HG03565 (cell line): ENCODE data around the gene ENPP7.

ENCODE experiments used
- ATAC-seq: cut with Tn5 transposase; IDR thresholded peaks from one replicate; pipeline ENCODE4 v1.9.1; 2021; ENCODE audit warnings: mild to moderate bottlenecking, moderate library complexity; ENCODE audit not compliant: unreplicated experiment

Gene ENPP7

DNA sequence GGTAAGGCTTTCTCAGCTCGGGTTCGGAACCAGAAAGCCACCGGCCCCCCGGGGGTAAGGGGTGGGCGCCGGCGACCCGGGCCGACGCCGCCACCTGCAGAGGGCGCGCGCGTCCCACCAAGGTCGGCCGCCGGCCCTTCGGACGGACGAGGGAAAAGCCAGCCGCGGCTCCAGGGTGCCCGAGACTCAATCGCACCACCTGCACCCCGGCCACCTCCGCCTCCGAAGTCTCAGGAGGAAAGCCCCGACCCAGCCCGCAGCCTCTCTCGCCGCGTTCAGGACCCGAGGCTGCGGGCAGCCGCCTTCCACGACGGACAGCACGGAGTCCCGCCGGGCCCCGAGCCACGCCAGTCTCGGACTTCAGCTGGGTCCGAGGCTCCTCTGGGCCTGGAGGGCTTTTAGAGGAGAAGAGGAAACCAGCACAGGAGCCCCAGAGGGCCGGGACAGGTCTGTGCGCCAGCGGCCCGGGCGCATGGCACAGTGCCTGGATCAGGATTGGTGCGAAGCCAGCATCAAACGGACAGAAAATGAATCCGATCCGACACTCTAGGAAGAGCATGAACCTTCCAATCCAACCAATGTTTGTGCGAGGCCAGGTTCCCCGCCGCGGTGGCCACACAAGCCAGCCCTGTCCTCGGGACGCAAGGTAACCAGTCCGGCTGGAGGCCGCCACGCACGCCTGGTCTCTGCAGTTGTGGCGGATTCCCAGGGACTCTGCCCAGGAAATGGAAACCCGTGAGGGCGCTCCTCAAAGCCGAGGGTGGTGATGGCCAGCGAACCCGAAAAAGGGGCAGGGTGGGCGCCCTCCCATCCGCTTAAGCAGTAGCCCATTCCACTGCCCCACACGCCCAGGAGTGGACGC lies 59.4 kb downstream of the ENPP7 start:
- ATAC-seq: no peak

GRCh38 chr17:79790805-79791734 lies 60.3 kb downstream of the ENPP7 start:
- ATAC-seq: no peak

GRCh38 chr17:79791735-79792161 lies 61.0 kb downstream of the ENPP7 start:
- no peak for ATAC-seq
